ENCODE measurements around the gene HCN3.

Gene HCN3

DNA sequence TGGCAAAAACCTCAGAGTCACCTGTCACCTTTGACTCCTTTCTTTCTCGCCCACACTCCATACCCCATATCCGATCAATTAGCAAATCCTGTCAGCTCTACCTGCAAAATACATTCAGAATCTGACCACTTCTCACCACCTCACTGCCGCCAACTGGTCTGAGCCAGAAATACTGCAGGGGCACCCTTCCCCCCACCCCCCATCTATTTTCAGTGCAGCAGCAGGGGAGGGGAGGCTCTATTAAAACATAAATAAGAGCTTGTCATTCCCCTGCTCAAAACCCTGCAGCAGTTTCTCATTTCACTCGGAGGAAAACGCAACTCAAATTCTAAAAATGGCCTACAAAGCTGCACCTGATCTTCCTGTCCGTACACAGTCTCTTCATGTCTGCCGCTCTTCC, 20.1 kb downstream of the HCN3 start:
- peaks cover 0 to 48% (median 31%) of the 10 kb centered on the region in 5 experiments for H3K27me3 ChIP-seq (replicated peaks in 2 of 5; ENCODE audit: control insufficient read depth in 4 of 5, insufficient read depth in 5 of 5, low read length in 4 of 5)
- H3K9me3 ChIP-seq (ENCODE audit: control extremely low read depth in 1 of 5, control insufficient read depth in 4 of 5, insufficient read depth in 2 of 5, low read depth in 1 of 5, low read length in 4 of 5): no peaks in the 10 kb centered on the region
- H3K36me3 ChIP-seq (ENCODE audit: control insufficient read depth in 4 of 4, insufficient read depth in 4 of 4, low read length in 3 of 4): no peaks in the 10 kb centered on the region
- no peak overlapping the region for H3K4me3 ChIP-seq (ENCODE audit: control insufficient read depth in 1 of 7, extremely low read depth in 1 of 7, insufficient read depth in 4 of 7, low read depth in 2 of 7, low read length in 6 of 7)
- no peak for DNase-seq
- no peak overlapping the region for H3K27ac ChIP-seq (ENCODE audit: insufficient read depth in 1 of 2, low read depth in 1 of 2, low read length in 2 of 2, poor library complexity in 1 of 2, severe bottlenecking in 2 of 2)
- peaks cover 0 to 12% (median 8%) of the 10 kb centered on the region in 4 experiments for H3K4me1 ChIP-seq (ENCODE audit: control extremely low read depth in 1 of 4, control insufficient read depth in 4 of 4, insufficient read depth in 4 of 4, low read length in 3 of 4)
- WGBS (ENCODE audit: insufficient coverage): 83% methylated on average over 7 of the region's 7 CpGs
- CTCF ChIA-PET: interaction anchor here (0.9 to 1.4 kb wide), 2 partner anchors 15 to 47 kb away, joined by 3 to 5 read pairs; no protein-coding TSS in a partner anchor
- POLR2A ChIA-PET: no interaction called here

DNA sequence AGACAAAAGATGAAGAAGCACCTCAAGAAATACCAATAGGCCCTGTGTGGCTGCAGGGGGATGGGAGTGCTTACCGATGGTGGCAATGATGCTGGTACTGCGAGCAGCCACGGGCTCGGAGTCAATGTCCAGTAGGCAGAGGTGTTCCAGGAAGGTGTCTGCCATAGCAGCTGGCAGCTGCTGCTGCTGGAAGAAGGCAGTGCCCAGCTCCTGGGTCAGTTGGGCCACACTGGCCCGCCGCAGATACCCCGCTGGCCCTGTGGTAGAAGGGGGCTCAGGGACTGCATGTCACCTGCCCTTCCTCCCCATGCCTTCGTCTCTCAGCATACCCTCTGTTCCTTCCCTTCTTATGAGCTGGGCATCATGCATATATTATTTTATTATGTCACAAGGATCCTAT, 22.8 kb downstream of the HCN3 start:
- no peaks in the 10 kb centered on the region for H3K9me3 ChIP-seq (ENCODE audit: control extremely low read depth in 1 of 5, control insufficient read depth in 4 of 5, insufficient read depth in 2 of 5, low read depth in 1 of 5, low read length in 4 of 5)
- H3K27me3 ChIP-seq (replicated peaks in 2 of 5; ENCODE audit: control insufficient read depth in 4 of 5, insufficient read depth in 5 of 5, low read length in 4 of 5): peaks cover 0 to 24% (median 12%) of the 10 kb centered on the region in 5 experiments
- no peak overlapping the region for H3K27ac ChIP-seq (ENCODE audit: insufficient read depth in 1 of 2, low read depth in 1 of 2, low read length in 2 of 2, poor library complexity in 1 of 2, severe bottlenecking in 2 of 2)
- 93% methylated on average over 3 of the region's 8 CpGs for WGBS (ENCODE audit: insufficient coverage)
- H3K4me3 ChIP-seq (ENCODE audit: control insufficient read depth in 1 of 7, extremely low read depth in 1 of 7, insufficient read depth in 4 of 7, low read depth in 2 of 7, low read length in 6 of 7): no peak overlapping the region
- CTCF ChIA-PET: interaction anchor here (0.9 to 1.7 kb wide), 4 partner anchors 16 to 49 kb away, joined by 3 to 5 read pairs (median 4); no protein-coding TSS in a partner anchor
- POLR2A ChIA-PET: no interaction called here
- no peaks in the 10 kb centered on the region for H3K36me3 ChIP-seq (ENCODE audit: control insufficient read depth in 4 of 4, insufficient read depth in 4 of 4, low read length in 3 of 4)
- peaks cover 0 to 5% (median 5%) of the 10 kb centered on the region in 4 experiments for H3K4me1 ChIP-seq (ENCODE audit: control extremely low read depth in 1 of 4, control insufficient read depth in 4 of 4, insufficient read depth in 4 of 4, low read length in 3 of 4)
- DNase-seq: no peak

DNA sequence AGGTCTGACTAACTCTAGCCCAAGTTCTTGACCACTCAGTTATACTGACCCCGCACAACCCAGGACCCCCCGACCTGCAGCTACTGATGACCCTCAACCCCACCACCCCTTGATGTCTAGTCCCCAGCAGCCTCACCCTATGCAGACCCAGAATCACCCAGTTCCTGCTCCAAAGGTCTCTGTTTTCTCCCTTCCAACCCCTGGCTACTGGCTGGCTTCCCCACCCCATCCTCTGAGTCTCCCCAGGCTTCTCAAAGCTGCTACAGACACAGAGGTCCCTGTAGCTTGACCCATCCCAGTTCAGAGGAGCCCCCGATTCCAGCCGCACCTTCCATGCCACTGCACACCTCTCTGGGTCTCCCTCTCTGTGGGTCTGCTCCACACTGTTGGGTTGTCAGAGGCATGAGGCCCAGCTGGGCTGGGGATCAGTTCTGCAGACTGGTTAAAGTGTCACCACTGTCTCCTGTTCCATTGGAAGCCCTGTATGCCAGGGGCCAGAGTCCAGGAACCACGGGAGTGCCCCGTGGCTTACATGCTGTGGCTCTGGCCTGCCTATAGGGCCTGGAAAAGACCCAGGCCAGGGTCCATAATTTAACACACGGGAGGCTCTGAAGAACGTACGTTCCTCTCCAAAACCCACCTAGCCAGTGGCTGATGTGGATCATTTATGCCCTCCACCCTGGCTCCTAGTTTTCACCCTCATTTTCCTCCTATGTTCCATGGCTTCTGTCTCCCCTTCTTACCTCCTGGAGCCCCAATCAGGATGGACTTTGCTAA, 23.5 kb downstream of the HCN3 start:
- no peak for DNase-seq
- peaks cover 0 to 17% (median 6%) of the 10 kb centered on the region in 5 experiments for H3K27me3 ChIP-seq (replicated peaks in 2 of 5; ENCODE audit: control insufficient read depth in 4 of 5, insufficient read depth in 5 of 5, low read length in 4 of 5)
- peaks cover 0 to 5% (median 0%) of the 10 kb centered on the region in 4 experiments for H3K4me1 ChIP-seq (ENCODE audit: control extremely low read depth in 1 of 4, control insufficient read depth in 4 of 4, insufficient read depth in 4 of 4, low read length in 3 of 4)
- 100% methylated on average over 8 of the region's 9 CpGs for WGBS (ENCODE audit: insufficient coverage)
- no peak overlapping the region for H3K27ac ChIP-seq (ENCODE audit: insufficient read depth in 1 of 2, low read depth in 1 of 2, low read length in 2 of 2, poor library complexity in 1 of 2, severe bottlenecking in 2 of 2)
- H3K36me3 ChIP-seq (ENCODE audit: control insufficient read depth in 4 of 4, insufficient read depth in 4 of 4, low read length in 3 of 4): no peaks in the 10 kb centered on the region
- ChIA-PET CTCF (interaction anchor here (0.6 to 1.7 kb wide), 4 partner anchors 8 to 50 kb away, joined by 3 to 5 read pairs (median 3); no protein-coding TSS in a partner anchor), POLR2A (no interaction called here)
- no peak overlapping the region for H3K4me3 ChIP-seq (ENCODE audit: control insufficient read depth in 1 of 7, extremely low read depth in 1 of 7, insufficient read depth in 4 of 7, low read depth in 2 of 7, low read length in 6 of 7)
- H3K9me3 ChIP-seq (ENCODE audit: control extremely low read depth in 1 of 5, control insufficient read depth in 4 of 5, insufficient read depth in 2 of 5, low read depth in 1 of 5, low read length in 4 of 5): no peaks in the 10 kb centered on the region

DNA sequence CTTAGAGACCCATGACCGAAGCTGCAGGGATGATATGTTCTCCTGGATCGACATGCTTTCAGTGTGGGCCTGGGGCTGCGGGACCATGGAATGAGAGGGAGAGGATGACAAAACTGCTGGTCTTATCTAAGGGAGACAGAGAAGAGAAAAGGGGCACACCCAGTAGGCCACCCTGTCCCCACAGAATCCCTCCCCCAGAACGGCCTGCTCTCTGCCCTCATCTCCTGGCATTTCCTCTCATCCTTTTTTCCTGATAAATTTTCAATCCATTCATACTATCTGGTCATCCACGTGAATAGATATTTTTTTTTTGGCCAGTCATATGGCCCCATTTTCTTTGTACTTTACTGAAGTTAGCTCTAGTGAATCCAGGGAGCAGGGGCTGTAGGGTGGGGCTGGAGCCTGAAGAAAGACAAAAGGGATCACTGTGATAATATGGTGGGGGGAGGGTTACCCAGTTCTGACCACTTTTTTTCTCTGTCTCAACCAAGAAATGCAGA, 24.1 kb downstream of the HCN3 start, which contains the start of gene PKLR:
Gene PKLR (minus strand): TSS at position 97 of the 500 bp plus-strand sequence. CDS start 43 bp downstream, at position 54.
- Histone ChIP-seq H3K36me3 (ENCODE audit: control insufficient read depth in 4 of 4, insufficient read depth in 4 of 4, low read length in 3 of 4) (no peaks in the 10 kb centered on the region), H3K27me3 (replicated peaks in 2 of 5; ENCODE audit: control insufficient read depth in 4 of 5, insufficient read depth in 5 of 5, low read length in 4 of 5) (peaks cover 0 to 12% (median 2%) of the 10 kb centered on the region in 5 experiments), H3K27ac (ENCODE audit: insufficient read depth in 1 of 2, low read depth in 1 of 2, low read length in 2 of 2, poor library complexity in 1 of 2, severe bottlenecking in 2 of 2) (no peak within 1 kb of the TSS), H3K4me3 (ENCODE audit: control insufficient read depth in 1 of 7, extremely low read depth in 1 of 7, insufficient read depth in 4 of 7, low read depth in 2 of 7, low read length in 6 of 7) (no peak within 1 kb of the TSS), H3K9me3 (ENCODE audit: control extremely low read depth in 1 of 5, control insufficient read depth in 4 of 5, insufficient read depth in 2 of 5, low read depth in 1 of 5, low read length in 4 of 5) (no peaks in the 10 kb centered on the region), H3K4me1 (ENCODE audit: control extremely low read depth in 1 of 4, control insufficient read depth in 4 of 4, insufficient read depth in 4 of 4, low read length in 3 of 4) (peaks cover 0 to 5% (median 0%) of the 10 kb centered on the region in 4 experiments)
- 96% methylated on average over 3 of the region's 5 CpGs for WGBS (ENCODE audit: insufficient coverage)
- ChIA-PET POLR2A (no interaction called here), CTCF (interaction anchor here (0.6 to 1.7 kb wide), 2 partner anchors 8 to 51 kb away, joined by 3 to 5 read pairs; no protein-coding TSS in a partner anchor)
- DNase-seq: no peak

DNA sequence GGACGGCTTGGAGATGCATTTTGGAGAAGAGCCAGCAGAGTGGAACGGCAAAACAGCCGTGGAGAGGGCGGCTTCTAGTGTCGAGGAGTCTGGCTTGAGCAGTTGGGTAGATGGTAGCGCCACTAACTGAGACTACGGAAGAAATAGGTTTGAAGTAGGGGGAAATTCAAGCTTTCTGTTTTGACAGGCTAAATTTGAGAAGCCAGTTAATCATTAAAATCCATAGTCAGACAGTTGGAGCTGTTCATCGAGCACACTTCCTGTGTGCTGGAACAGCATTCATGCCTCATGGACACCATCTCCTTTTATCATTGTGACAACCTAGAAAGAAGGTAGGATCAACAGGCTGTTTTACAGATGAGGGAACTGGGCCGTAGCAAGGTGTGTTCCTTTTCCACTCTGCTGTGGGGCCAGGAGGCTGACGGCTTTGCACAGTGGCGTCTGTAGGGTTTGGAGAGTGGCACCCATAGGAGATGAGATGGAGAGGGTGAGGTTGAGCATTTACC, 27.3 kb downstream of the HCN3 start:
- WGBS (ENCODE audit: insufficient coverage): 98% methylated on average over 11 of the region's 11 CpGs
- H3K27me3 ChIP-seq (replicated peaks in 2 of 5; ENCODE audit: control insufficient read depth in 4 of 5, insufficient read depth in 5 of 5, low read length in 4 of 5): no peaks in the 10 kb centered on the region
- DNase-seq: no peak
- no peak overlapping the region for H3K27ac ChIP-seq (ENCODE audit: insufficient read depth in 1 of 2, low read depth in 1 of 2, low read length in 2 of 2, poor library complexity in 1 of 2, severe bottlenecking in 2 of 2)
- no peaks in the 10 kb centered on the region for H3K36me3 ChIP-seq (ENCODE audit: control insufficient read depth in 4 of 4, insufficient read depth in 4 of 4, low read length in 3 of 4)
- ChIA-PET POLR2A (interaction anchor here (0.5 to 1.5 kb wide), 2 partner anchors 26 to 28 kb away, joined by 3 to 5 read pairs; no protein-coding TSS in a partner anchor), CTCF (interaction anchor here (0.9 to 4.4 kb wide), 6 partner anchors 9 to 54 kb away, joined by 3 to 70 read pairs (median 3); partner anchors contain the start of genes ENTREP3 and RUSC1)
- no peak overlapping the region for H3K4me3 ChIP-seq (ENCODE audit: control insufficient read depth in 1 of 7, extremely low read depth in 1 of 7, insufficient read depth in 4 of 7, low read depth in 2 of 7, low read length in 6 of 7)
- H3K9me3 ChIP-seq (ENCODE audit: control extremely low read depth in 1 of 5, control insufficient read depth in 4 of 5, insufficient read depth in 2 of 5, low read depth in 1 of 5, low read length in 4 of 5): no peaks in the 10 kb centered on the region
- peaks cover 4 to 17% (median 15%) of the 10 kb centered on the region in 4 experiments for H3K4me1 ChIP-seq (ENCODE audit: control extremely low read depth in 1 of 4, control insufficient read depth in 4 of 4, insufficient read depth in 4 of 4, low read length in 3 of 4)

DNA sequence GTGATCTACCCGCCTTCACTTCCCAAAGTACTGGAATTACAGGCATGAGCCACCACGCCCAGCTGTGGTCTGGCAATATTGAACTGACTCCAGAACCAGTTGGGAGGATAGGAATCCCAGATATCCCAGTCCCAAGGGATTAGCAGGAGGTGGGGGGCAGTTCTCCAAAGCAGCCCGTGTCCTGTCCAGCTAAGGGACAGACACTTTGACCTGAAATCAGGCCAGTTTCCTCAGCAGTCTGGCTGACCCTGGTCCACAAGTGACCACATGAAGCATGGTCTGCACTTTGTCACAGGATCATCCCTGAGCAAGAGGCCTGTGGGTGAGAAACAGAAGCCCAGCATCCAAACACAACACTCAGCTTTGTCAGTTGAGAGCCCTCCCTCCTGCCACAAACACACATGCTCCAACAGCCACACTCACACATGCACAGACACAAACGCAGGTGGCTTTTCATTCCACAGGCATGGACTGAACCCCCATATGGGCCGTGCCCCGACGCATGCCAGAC, 28.7 kb downstream of the HCN3 start:
- Histone ChIP-seq H3K4me1 (ENCODE audit: control extremely low read depth in 1 of 4, control insufficient read depth in 4 of 4, insufficient read depth in 4 of 4, low read length in 3 of 4) (peaks cover 4 to 31% (median 21%) of the 10 kb centered on the region in 4 experiments), H3K36me3 (ENCODE audit: control insufficient read depth in 4 of 4, insufficient read depth in 4 of 4, low read length in 3 of 4) (peaks cover 0 to 4% (median 1%) of the 10 kb centered on the region in 4 experiments), H3K27me3 (replicated peaks in 2 of 5; ENCODE audit: control insufficient read depth in 4 of 5, insufficient read depth in 5 of 5, low read length in 4 of 5) (no peaks in the 10 kb centered on the region), H3K4me3 (ENCODE audit: control insufficient read depth in 1 of 7, extremely low read depth in 1 of 7, insufficient read depth in 4 of 7, low read depth in 2 of 7, low read length in 6 of 7) (no peak overlapping the region), H3K9me3 (ENCODE audit: control extremely low read depth in 1 of 5, control insufficient read depth in 4 of 5, insufficient read depth in 2 of 5, low read depth in 1 of 5, low read length in 4 of 5) (no peaks in the 10 kb centered on the region), H3K27ac (ENCODE audit: insufficient read depth in 1 of 2, low read depth in 1 of 2, low read length in 2 of 2, poor library complexity in 1 of 2, severe bottlenecking in 2 of 2) (no peak overlapping the region)
- ChIA-PET CTCF (interaction anchor here (0.8 to 4.4 kb wide), 8 partner anchors 14 to 56 kb away, joined by 3 to 70 read pairs (median 3); partner anchors contain the start of gene CLK2), POLR2A (interaction anchor here (1.5 kb wide), 1 partner anchor 28 kb away, joined by 5 read pairs; no protein-coding TSS in a partner anchor)
- WGBS (ENCODE audit: insufficient coverage): 97% methylated on average over 6 of the region's 7 CpGs
- no peak for DNase-seq
